ENCODE results near the gene ELFN1.

DNA sequence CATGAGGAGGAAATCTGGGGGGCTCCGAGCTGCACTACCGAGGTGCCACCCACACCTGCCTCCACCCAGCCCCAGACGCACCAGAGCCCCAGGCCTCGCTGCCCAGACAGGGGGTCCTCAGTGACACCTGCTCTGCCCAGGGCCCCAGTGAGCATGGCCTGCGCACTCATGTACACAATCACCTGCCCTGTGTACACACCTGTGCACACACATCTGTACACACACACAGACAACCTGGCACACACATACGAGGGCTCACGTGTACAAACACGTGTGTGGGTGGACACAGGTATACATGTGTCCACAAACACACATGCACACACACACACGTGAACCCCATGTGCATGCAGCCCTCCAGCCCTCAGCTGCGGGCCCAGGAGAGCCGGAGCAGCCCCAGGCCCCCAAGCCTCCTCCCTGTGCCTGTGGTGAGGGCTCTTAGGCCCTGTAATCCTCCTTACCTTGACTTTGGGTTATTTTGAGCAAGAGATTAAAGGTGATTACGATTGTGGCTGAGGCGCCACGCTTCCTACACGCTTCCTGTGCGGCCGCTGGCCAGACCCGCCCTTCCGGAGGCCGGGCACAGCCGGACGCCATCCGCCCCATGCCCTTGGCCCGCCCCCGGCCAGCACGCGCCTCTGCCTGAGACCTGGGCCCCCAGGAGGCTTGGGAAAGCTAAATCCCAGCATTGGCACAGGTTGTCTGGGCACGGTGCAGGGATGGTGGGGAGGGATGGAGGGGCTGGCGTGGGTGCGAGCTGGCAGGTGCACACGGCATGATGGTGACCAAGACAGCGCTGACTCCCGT, 71.9 kb downstream of the ELFN1 start:
- TF ChIP-seq CTCF (IDR thresholded peaks at IDR 0.05) (no peak), FOXM1 (IDR thresholded peaks at IDR 0.05; ENCODE audit: low read depth) (no peak), EZH2phosphoT487 (IDR thresholded peaks at IDR 0.05; ENCODE audit: borderline replicate concordance, low read depth) (no peak), NRF1 (IDR thresholded peaks at IDR 0.05; ENCODE audit: low read depth, low read length) (no peak), EP300 (IDR thresholded peaks at IDR 0.05; ENCODE audit: borderline replicate concordance in 1 of 2, low read depth in 1 of 2, low read length in 1 of 2) (no peak)
